ENCODE results near the gene LCE1F. TPM values are rescaled to one million over a fixed set of nuclear protein-coding genes. Genes with fewer than 3 reads are reported as not detected.
A peak's percentile ranks its signal among the peaks of the same experiment; 100 is the strongest.

The LCE1F gene
- total and polyA plus RNA-seq, 2 of the 13 experiments (the other 11 are each of a cell fraction or from before 2014, with no cell fraction given), result not detected

GRCh38 chr1:152735648-152736047, 39.3 kb upstream of the LCE1F start:
- Histone ChIP-seq H3K27me3 (ENCODE audit: control insufficient read depth in 1 of 2, insufficient read depth in 2 of 2, low read length in 2 of 2) (no peaks in the 10 kb centered on the region), H3K36me3 (replicated peaks in 1 of 2; ENCODE audit: control insufficient read depth in 1 of 2, insufficient read depth in 2 of 2, low read length in 2 of 2) (no peaks in the 10 kb centered on the region), H3K4me2 (ENCODE audit: low read depth, low read length) (no peak overlapping the region), H2AFZ (ENCODE audit: low read length) (no peak overlapping the region), H3K4me1 (ENCODE audit: insufficient read depth, low read length) (no peaks in the 10 kb centered on the region), H3K27ac (ENCODE audit: extremely low read length, insufficient read depth, low read length) (no peak overlapping the region), H4K20me1 (ENCODE audit: insufficient read depth, low read length) (no peaks in the 10 kb centered on the region), H3K9me3 (ENCODE audit: low read length) (no peaks in the 10 kb centered on the region), H3K9ac (ENCODE audit: insufficient read depth, low read depth, low read length) (no peak overlapping the region), H3K4me3 (replicated peaks in 1 of 3; ENCODE audit: insufficient read depth in 1 of 3, low read depth in 2 of 3, low read length in 3 of 3) (no peak overlapping the region), H3K79me2 (ENCODE audit: insufficient read depth, low read length) (no peaks in the 10 kb centered on the region)
- no TSS peak for BruUV-seq (replicated peaks)
- FAIRE-seq, result peak; percentile 32
- WGBS (ENCODE audit: low lambda C conversion rate), result 0% methylated on average over 1 of the region's 1 CpG
- POLR2A ChIA-PET, result no interaction called here
- CTCF ChIA-PET (ENCODE audit: low intra/inter-chr PET ratio, low total read pairs), result interaction anchor here (0.9 kb wide), 1 partner anchor 82 kb away, joined by 4 read pairs; no protein-coding TSS in a partner anchor
- peak; percentile 4 for DNase-seq (ENCODE audit: low spot score)
- in situ Hi-C loops (cut with HindIII; ENCODE audit: extremely low pct_ligation_motif_present, low pct_unique_long_range_greater_than_20kb) (no loop called here), intact Hi-C loops (cut with micrococcal nuclease; ENCODE audit: unreplicated experiment) (loop anchor here (1.0 kb wide), 1 partner anchor 81 kb away; no protein-coding TSS in a partner anchor)
- TF ChIP-seq, protein P1, sequence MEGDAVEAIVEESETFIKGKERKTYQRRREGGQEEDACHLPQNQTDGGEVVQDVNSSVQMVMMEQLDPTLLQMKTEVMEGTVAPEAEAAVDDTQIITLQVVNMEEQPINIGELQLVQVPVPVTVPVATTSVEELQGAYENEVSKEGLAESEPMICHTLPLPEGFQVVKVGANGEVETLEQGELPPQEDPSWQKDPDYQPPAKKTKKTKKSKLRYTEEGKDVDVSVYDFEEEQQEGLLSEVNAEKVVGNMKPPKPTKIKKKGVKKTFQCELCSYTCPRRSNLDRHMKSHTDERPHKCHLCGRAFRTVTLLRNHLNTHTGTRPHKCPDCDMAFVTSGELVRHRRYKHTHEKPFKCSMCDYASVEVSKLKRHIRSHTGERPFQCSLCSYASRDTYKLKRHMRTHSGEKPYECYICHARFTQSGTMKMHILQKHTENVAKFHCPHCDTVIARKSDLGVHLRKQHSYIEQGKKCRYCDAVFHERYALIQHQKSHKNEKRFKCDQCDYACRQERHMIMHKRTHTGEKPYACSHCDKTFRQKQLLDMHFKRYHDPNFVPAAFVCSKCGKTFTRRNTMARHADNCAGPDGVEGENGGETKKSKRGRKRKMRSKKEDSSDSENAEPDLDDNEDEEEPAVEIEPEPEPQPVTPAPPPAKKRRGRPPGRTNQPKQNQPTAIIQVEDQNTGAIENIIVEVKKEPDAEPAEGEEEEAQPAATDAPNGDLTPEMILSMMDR (CRISPR knock-in tag; IDR thresholded peaks at IDR 0.05), result peak; percentile 49
- TF ChIP-seq STAG1 (CRISPR knock-in tag; IDR thresholded peaks at IDR 0.05) (peak; percentile 46), FOXM1 (CRISPR knock-in tag; IDR thresholded peaks at IDR 0.05) (no peak)
- ATAC-seq, result peak; percentile 80

GRCh38 chr1:152737997-152738396, 36.9 kb upstream of the LCE1F start:
- H3K27ac ChIP-seq (ENCODE audit: extremely low read length, insufficient read depth, low read length), result no peak overlapping the region
- H3K4me1 ChIP-seq (ENCODE audit: insufficient read depth, low read length), result peaks cover 8% of the 10 kb centered on the region; the same call in 1 of the 2 replicates
- no peaks in the 10 kb centered on the region for H3K27me3 ChIP-seq (ENCODE audit: control insufficient read depth in 1 of 2, insufficient read depth in 2 of 2, low read length in 2 of 2)
- H3K9ac ChIP-seq (ENCODE audit: insufficient read depth, low read depth, low read length), result no peak overlapping the region
- no peak overlapping the region for H3K4me2 ChIP-seq (ENCODE audit: low read depth, low read length)
- H2AFZ ChIP-seq (ENCODE audit: low read length), result no peak overlapping the region
- WGBS (ENCODE audit: low lambda C conversion rate), result 32% methylated on average over 5 of the region's 5 CpGs
- no peaks in the 10 kb centered on the region for H3K36me3 ChIP-seq (replicated peaks in 1 of 2; ENCODE audit: control insufficient read depth in 1 of 2, insufficient read depth in 2 of 2, low read length in 2 of 2)
- H3K79me2 ChIP-seq (ENCODE audit: insufficient read depth, low read length), result no peaks in the 10 kb centered on the region
- H3K9me3 ChIP-seq (ENCODE audit: low read length), result no peaks in the 10 kb centered on the region
- intact Hi-C loops (cut with micrococcal nuclease; ENCODE audit: unreplicated experiment) (no loop called here), in situ Hi-C loops (cut with HindIII; ENCODE audit: extremely low pct_ligation_motif_present, low pct_unique_long_range_greater_than_20kb) (no loop called here)
- POLR2A ChIA-PET, result no interaction called here
- H4K20me1 ChIP-seq (ENCODE audit: insufficient read depth, low read length), result no peaks in the 10 kb centered on the region
- CTCF ChIA-PET (ENCODE audit: low intra/inter-chr PET ratio, low total read pairs), result no interaction called here
- H3K4me3 ChIP-seq (replicated peaks in 1 of 3; ENCODE audit: insufficient read depth in 1 of 3, low read depth in 2 of 3, low read length in 3 of 3), result no peak overlapping the region
- no TSS peak for BruUV-seq (replicated peaks)
- ATAC-seq (no peak), FAIRE-seq (no peak), DNase-seq (ENCODE audit: low spot score) (no peak)
- TF ChIP-seq, protein P2, sequence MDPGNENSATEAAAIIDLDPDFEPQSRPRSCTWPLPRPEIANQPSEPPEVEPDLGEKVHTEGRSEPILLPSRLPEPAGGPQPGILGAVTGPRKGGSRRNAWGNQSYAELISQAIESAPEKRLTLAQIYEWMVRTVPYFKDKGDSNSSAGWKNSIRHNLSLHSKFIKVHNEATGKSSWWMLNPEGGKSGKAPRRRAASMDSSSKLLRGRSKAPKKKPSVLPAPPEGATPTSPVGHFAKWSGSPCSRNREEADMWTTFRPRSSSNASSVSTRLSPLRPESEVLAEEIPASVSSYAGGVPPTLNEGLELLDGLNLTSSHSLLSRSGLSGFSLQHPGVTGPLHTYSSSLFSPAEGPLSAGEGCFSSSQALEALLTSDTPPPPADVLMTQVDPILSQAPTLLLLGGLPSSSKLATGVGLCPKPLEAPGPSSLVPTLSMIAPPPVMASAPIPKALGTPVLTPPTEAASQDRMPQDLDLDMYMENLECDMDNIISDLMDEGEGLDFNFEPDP (CRISPR knock-in tag; conservative IDR thresholded peaks at IDR 0.05), result no peak
- TF ChIP-seq ZSCAN25 (CRISPR knock-in tag; IDR thresholded peaks at IDR 0.05), result no peak
- no peak for TF ChIP-seq ZNF616 (CRISPR knock-in tag; IDR thresholded peaks at IDR 0.05; ENCODE audit: low read depth)
- no peak for TF ChIP-seq NFATC3 (CRISPR knock-in tag; IDR thresholded peaks at IDR 0.05)
- no peak for TF ChIP-seq RNF2 (conservative IDR thresholded peaks at IDR 0.05; ENCODE audit: low read depth)
- no peak for TF ChIP-seq HNF4G (IDR thresholded peaks at IDR 0.05; ENCODE audit: borderline replicate concordance, low read depth, low read length)
- TF ChIP-seq HNF4G (CRISPR knock-in tag; IDR thresholded peaks at IDR 0.05; ENCODE audit: borderline replicate concordance, low read depth), result no peak
- no peak for TF ChIP-seq HMGXB3 (CRISPR knock-in tag; IDR thresholded peaks at IDR 0.05; ENCODE audit: borderline replicate concordance)
- no peak for TF ChIP-seq ERF (CRISPR knock-in tag; IDR thresholded peaks at IDR 0.05)

Data from HepG2 (cell line).